Adrenal gland (tissue), 5 donors: Measurements from ENCODE around the gene BTBD9.

Experiments
- POLR2A ChIP-seq, 2 donors: fragments of 450-650 bp; IDR thresholded peaks; one replicate each; pipeline ENCODE4 v1.6.1; 2017; ENCODE audit warnings: antibody characterized with exemption in 2 of 2, mild to moderate bottlenecking in 2 of 2, moderate library complexity in 1 of 2
- TF ChIP-seq, protein P1 (sequence below), 6 experiments: fragments of 450-650 bp in 4 of 6; fragments of 200-600 bp in 2 of 6; sonication (generic) in 1 of 6; IDR thresholded peaks; 1 replicate in 5 of 6; 2 replicates in 1 of 6; pipeline versions ENCODE4 v1.5.1 to v1.8.0; 2016 to 2021; ENCODE audit warnings: antibody characterized with exemption in 6 of 6, mild to moderate bottlenecking in 2 of 6, moderate library complexity in 1 of 6
- donor health status: DM: no; HTN: no; CAD: no.

DNA sequence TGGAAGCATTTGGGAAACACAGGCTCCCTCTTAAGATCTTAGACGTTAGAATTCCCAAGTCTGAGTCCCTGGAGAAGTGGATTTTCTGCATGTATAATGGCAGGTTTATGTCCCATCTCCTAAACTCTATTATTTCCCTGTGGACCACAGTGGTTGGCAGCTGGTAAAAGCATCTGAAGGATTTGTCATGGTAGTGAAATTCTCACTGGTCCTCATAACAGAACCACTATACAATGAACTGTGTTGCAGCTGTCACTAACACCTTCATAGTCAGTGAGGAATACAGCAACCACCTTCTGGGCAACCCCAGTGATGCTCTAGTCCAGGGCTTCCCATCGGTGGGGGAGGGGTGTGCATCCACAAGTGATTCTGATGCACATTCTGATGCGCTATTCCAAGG, 423.3 kb downstream of the BTBD9 start:
- TF ChIP-seq, protein P1, sequence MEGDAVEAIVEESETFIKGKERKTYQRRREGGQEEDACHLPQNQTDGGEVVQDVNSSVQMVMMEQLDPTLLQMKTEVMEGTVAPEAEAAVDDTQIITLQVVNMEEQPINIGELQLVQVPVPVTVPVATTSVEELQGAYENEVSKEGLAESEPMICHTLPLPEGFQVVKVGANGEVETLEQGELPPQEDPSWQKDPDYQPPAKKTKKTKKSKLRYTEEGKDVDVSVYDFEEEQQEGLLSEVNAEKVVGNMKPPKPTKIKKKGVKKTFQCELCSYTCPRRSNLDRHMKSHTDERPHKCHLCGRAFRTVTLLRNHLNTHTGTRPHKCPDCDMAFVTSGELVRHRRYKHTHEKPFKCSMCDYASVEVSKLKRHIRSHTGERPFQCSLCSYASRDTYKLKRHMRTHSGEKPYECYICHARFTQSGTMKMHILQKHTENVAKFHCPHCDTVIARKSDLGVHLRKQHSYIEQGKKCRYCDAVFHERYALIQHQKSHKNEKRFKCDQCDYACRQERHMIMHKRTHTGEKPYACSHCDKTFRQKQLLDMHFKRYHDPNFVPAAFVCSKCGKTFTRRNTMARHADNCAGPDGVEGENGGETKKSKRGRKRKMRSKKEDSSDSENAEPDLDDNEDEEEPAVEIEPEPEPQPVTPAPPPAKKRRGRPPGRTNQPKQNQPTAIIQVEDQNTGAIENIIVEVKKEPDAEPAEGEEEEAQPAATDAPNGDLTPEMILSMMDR (IDR thresholded peaks at IDR 0.05): no peak
- TF ChIP-seq POLR2A (IDR thresholded peaks at IDR 0.05): no peak
